OCI-LY3 (cell line): Measurements from ENCODE around the gene CCDC187.

Experiments
- CTCF ChIP-seq: fragments of 200-600, 300-600 bp; sonication (generic); IDR thresholded peaks from 2 replicates; pipeline ENCODE4 v1.5.1; 2014; ENCODE audit warnings: antibody characterized with exemption, low read length, low read depth
- EZH2phosphoT487 ChIP-seq: fragments of 200-600 bp; shearing (Covaris generic); IDR thresholded peaks from 2 replicates; pipeline ENCODE4 v1.6.1; 2018; ENCODE audit warnings: antibody characterized with exemption, mixed run types, low read depth

DNA sequence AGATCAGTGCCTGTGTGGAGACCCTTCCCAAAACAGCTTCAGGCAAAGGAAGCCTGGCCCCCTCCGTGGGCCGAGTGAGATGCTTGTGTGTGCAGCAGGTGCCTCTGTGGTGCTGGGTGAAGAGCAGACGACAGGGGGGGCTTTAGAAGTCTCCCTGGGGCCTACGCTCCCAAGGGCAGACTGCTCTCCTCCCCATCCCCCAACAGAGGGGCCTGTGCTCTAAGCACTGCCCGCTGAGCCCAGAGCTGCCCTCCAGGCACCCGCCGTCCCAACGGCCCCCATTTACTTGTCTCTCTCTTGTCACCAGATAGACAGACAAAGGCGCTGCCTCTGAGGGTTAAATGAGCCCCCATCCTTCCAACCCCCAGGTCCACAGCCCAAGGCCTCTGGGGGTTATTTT is 96.3 kb downstream of the CCDC187 start:
- TF ChIP-seq CTCF (no peak), EZH2phosphoT487 (no peak)
